GM21360 (cell line): ENCODE results near the gene C1orf35.
"Not testable (repeated sequence)": the region's sequence is repeated elsewhere in the genome, so short reads cannot be mapped to it uniquely, and the experiment has no call there.

Source experiments
- ATAC-seq: cut with Tn5 transposase; IDR thresholded peaks from one replicate; pipeline ENCODE4 v1.9.1; 2021; ENCODE audit warnings: mild to moderate bottlenecking, moderate library complexity; ENCODE audit not compliant: unreplicated experiment

The C1orf35 gene

GRCh38 chr1:228142701-228143136 is 39.6 kb upstream of the C1orf35 start:
- ATAC-seq: no peak

- ATAC-seq: no peak
Observed at GRCh38 chr1:228142155-228142691, 39.1 kb upstream of the C1orf35 start.

- no peak for ATAC-seq
Observed at GRCh38 chr1:228141226-228142044, 38.3 kb upstream of the C1orf35 start.

GRCh38 chr1:228140724-228141225 is 37.6 kb upstream of the C1orf35 start:
- no peak for ATAC-seq

GRCh38 chr1:228139931-228140723 is 37.0 kb upstream of the C1orf35 start, which contains the start of gene GUK1:
GUK1 (plus strand) TSS chr1:228140279; CDS start chr1:228140303, 24 bp downstream.
- ATAC-seq: peak; percentile 92

- no peak for ATAC-seq
Observed at GRCh38 chr1:228139406-228139930, 36.3 kb upstream of the C1orf35 start.

- no peak for ATAC-seq
Observed at GRCh38 chr1:228136901-228137300, 33.8 kb upstream of the C1orf35 start.

- ATAC-seq: no peak
Observed at GRCh38 chr1:228134591-228134990, 31.5 kb upstream of the C1orf35 start.

GRCh38 chr1:228131766-228132165 is 28.6 kb upstream of the C1orf35 start:
- no peak for ATAC-seq

GRCh38 chr1:228125185-228125584 is 22.1 kb upstream of the C1orf35 start:
- no peak for ATAC-seq

- no peak for ATAC-seq
Observed at GRCh38 chr1:228123505-228123904, 20.4 kb upstream of the C1orf35 start.

- ATAC-seq: no peak
Observed at GRCh38 chr1:228122921-228123441, 19.9 kb upstream of the C1orf35 start.

- ATAC-seq: no peak
Observed at GRCh38 chr1:228120857-228121489, 17.8 kb upstream of the C1orf35 start.

- no peak for ATAC-seq
Observed at GRCh38 chr1:228120351-228120750, 17.2 kb upstream of the C1orf35 start.

GRCh38 chr1:228118040-228118439 is 14.9 kb upstream of the C1orf35 start:
- no peak for ATAC-seq

- no peak for ATAC-seq
Observed at GRCh38 chr1:228117335-228117734, 14.2 kb upstream of the C1orf35 start.

GRCh38 chr1:228114827-228115226 is 11.7 kb upstream of the C1orf35 start:
- ATAC-seq: no peak

- ATAC-seq: no peak
Observed at GRCh38 chr1:228112617-228113016, 9.5 kb upstream of the C1orf35 start.

- ATAC-seq: no peak
Observed at GRCh38 chr1:228112167-228112566, 9.0 kb upstream of the C1orf35 start.

GRCh38 chr1:228111315-228111714 is 8.2 kb upstream of the C1orf35 start:
- ATAC-seq: not testable (repeated sequence)
